COR-L47 (cell line): Measurements from ENCODE around the gene LEFTY2.
"Not testable (repeated sequence)": the region's sequence is repeated elsewhere in the genome, so short reads cannot be mapped to it uniquely, and the experiment has no call there.

Experiments
- DNase-seq: peaks from one replicate; lab custom pipeline; 2025; lab: John Stamatoyannopoulos, UW

The LEFTY2 gene

DNA sequence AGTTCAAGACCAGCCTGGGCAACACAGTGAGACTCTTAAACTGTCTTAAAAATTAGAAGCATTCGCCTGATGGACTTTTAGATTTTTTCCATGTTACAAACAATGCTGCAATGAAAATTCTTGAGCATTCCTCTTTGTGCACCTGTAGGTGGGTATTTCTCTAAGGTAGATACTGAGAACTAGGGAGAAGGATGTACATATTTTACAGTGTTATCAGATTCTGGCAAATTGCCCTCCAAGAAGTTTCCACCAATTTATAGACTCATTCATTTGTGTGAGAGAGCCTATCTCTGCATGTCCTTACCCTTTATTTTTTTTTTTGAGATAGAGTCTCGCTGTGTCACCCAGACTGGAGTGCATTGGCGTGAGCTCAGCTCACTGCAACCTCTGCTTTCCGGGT lies 12.3 kb upstream of the LEFTY2 start:
- DNase-seq, result no peak

DNA sequence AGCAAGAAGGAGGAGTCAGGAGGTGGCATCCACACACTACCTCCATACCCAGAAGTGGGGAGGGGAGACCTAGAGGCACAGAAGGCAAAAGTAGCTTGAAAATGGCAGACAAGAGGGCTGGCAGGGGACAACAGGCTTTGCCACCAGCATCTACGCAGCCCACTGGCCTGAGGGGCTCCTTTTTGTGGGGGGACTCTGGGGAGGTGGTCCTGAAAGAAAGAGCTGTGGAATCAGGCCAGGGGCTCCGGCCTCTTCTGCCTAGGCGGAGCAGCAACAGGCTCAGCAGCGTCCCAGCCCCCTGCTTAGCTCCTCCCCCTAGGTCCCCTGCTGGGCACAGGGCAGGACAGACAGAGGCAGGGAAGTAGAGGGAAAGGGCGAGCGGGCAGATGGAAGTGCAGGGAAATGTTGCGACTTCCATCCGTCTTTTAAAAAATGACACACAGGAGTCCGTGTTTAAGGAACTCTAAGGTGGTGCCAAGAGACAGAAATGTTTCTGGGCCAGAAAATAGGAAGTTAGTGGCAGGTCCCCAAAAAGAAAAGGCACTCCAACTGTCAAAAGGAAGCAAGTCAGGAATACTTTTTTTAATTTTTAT lies 10.0 kb upstream of the LEFTY2 start:
- DNase-seq, result no peak

DNA sequence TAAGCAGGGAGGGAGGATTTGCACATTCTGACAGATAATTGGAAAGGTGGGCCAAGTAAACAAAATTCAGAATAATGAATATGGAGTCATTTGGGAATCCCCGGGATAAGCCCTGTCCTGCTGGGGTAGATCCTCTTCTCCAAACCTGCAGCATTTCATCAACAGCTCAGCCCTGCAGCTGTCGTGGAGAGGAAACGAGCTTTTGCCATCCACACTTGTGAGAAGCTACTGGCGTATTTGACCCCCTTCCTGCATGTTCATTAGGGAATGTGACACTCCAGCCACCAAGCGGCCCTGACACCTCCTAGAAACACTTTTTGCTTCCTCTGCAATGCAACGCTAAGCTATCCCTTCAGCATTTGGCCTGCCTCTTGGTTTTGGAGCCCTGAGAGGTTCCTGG lies 8.0 kb upstream of the LEFTY2 start:
- no peak for DNase-seq

DNA sequence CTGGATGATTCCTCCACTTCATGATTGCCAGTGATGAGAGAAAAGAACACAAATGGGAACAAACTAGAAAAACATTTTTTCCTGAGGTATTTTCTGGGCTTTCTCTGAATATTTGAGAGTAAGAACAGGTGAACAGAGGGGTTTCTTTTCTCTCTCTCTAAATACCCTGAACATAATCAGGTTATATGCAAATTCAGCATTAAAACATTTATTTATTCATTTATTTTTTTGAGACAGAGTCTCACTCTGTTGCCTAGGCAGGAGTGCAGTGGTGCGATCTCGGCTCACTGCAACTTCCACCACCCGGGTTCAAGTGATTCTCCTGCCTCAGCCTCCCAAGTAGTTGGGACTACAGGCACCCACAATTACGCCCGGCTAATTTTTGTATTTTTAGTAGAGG lies 5.8 kb upstream of the LEFTY2 start:
- DNase-seq, result no peak

DNA sequence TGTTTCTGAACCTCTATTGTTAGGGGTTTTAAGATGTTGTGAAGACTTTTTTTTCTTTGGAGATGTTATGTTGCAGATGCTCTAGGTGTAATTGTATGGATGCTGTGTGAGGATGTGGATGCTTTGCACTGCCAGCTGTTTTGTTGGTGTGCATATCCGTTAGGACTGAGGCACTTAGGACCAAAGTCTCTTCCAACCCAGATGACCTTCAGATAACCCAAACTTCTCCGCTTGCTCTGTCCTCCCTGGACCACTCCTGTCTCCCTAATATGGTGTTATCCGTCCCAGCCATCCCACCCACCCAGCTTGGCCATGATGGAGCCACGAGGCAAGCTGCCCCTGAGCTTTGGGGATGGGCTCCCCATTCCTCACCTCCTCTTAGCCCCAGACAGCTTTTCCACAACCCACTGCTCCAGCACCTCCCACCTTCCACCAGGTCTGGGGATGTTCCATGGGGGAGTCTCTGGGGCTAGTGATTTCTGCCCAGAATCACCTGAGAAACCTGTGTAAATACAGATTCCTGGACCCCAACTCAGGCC lies 5.1 kb upstream of the LEFTY2 start:
- no peak for DNase-seq

DNA sequence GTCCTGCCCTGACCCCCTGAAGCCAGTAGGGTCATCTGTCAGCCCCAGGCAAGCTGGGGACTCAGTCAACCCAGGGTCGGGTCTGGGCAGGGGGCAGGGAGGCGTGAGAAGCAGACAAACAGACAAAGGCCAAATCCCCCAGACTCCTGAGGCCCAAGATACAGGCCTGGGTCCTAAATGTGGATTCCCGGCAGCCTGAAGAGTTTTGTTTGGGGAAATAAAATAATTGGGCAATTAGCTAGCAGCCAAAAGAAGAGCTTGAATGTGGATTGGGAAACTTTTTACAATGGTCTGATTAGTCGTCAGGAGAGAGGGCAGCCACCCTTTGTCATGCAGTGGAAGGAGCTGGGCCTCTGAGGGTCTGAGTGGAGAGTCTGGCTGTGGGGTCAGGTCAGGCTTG lies 4.5 kb upstream of the LEFTY2 start:
- DNase-seq, result no peak

DNA sequence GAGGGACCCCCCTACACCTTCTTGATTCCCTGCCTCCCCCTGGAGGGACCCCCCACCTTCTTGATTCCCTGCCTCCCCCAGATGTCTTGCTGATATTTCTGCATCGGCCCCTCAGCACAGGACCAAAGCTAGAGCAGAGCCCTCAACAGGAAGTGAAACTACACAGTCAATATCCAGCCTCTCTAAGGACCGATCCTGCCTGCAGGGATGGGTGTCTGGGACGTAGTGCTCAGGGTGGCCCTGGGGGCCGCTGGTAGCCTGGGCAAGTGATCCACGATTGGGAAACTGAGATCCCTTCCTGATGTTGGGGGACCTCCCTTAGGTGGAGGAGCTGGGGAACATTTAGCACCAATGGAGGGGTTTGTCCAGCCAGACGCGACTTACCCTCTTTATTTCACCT lies 3.9 kb upstream of the LEFTY2 start:
- DNase-seq, result no peak

DNA sequence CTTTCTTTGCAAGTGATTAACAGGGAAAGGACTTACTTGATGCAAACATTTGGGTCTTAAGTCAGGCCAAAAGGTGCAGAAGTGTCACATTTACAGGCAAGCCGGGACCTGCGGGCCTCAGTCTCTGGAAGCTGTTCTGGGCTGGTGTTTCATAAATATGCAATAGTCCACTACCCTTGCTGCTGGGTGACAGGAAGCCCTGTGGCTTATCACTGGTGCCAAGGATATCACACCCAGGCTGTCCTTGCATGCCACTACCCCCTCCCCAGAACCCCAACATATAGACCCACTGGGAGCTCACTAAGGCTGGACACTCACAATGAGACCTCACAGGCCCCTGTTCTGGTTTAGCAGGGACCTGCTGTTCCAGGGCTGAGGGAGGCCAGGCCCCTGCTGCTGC lies 3.4 kb upstream of the LEFTY2 start:
- DNase-seq, result no peak

DNA sequence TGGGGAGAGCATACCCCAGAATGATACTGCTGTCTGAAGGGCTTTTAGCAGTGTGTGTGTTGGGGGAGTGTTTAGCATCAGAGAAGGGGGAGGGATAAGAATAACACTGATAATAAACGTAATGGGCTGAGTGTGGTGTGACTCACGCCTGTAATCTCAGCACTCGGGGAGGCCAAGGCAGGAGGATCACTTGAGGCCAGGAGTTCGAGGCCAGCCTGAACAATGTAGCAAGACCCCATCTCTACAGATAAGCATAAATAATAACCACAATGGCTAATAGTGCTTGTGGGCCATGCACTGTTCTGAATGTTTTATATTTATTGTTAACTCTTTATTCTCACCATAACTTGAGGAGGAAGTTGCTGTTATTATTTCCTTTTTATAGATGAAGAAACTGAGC lies 2.6 kb upstream of the LEFTY2 start:
- DNase-seq, result no peak

DNA sequence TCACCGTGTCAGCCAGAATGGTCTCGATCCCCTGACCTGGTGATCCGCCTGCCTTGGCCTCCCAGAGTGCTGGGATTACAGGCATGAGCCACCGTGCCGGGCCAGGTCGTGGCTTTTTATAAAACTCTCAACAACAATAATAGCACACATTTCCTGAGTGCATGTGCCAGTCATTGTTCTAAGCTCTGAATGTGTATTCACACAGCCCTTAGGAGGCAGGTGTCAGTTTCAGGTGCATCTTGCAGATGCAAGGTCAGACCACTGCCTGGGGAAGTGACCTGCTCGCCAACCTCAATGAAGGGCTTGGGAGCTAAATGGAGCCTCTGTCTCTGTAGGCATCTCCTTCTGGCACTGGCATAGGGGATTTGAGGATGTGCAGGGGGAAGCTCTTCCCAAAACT lies 1.6 kb upstream of the LEFTY2 start:
- no peak for DNase-seq

DNA sequence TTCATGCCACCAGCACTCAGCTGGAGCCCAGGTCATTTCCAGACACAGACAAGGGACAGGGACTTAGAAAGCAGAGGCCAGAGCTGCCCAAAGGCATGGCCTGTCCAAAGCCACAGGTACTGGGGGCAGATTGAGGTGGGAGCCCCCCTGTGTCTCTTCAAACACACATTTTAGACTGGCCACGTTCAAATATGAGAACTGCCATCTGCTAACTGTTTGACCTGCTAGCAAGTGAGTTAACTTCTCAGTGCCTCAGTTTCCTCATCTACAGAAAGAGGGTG lies 862 bp upstream of the LEFTY2 start:
- no peak for DNase-seq

DNA sequence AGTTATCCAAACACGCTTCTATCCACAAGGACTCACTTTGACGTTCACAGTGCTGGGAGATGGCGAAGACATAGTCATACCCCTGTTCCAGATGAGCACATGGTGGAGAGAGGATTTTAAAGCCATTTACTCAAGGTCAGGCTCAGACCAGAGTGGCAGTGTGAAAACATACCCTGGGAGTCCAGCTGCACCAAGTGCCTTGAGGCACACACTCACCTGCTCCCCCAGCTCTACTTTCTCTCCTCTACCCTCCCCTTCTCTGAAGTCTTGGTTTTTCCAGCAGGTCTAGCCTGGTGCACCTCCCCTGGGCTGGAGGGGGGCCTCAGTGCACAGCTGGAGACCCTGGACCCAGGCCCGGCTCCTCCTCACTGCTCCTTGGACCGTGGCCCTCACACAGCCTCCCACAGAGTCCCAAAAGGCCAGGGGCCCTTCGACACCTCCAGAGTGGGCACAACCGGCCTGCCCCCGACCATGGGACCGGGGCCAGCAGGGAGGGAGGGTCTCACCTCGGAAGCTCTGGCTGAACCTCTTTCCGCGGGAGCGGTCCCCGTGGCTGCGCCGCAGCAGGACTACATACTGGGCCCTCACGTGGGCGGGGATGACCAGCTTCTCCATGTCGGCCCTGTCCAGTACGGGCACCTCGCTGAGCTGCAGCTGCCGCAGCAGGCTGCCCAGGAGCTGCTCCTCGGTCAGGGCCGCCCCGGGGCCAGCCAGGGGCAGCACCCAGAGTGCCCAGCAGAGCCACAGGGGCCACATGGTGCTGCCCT lies 452 bp downstream of the LEFTY2 start:
- DNase-seq, result no peak

DNA sequence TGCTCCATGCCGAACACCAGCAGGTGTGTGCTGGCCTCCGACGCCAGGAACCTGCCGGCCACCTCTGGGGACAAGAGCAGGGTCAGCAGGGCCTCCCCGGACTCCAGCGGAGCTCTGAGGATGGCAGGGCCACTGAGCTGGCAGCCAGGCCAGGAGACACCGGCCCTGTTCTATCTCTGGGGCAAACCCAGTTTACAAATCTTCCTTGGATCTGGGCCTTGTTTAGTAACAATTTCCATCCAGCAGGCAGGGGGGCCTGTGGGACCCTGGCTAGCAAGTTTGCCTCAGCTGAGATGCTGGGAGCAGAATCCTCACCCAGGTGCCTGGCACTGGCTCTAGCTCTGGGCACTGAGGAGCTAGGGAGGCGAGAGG lies 1.1 kb downstream of the LEFTY2 start:
- DNase-seq, result not testable (repeated sequence)

DNA sequence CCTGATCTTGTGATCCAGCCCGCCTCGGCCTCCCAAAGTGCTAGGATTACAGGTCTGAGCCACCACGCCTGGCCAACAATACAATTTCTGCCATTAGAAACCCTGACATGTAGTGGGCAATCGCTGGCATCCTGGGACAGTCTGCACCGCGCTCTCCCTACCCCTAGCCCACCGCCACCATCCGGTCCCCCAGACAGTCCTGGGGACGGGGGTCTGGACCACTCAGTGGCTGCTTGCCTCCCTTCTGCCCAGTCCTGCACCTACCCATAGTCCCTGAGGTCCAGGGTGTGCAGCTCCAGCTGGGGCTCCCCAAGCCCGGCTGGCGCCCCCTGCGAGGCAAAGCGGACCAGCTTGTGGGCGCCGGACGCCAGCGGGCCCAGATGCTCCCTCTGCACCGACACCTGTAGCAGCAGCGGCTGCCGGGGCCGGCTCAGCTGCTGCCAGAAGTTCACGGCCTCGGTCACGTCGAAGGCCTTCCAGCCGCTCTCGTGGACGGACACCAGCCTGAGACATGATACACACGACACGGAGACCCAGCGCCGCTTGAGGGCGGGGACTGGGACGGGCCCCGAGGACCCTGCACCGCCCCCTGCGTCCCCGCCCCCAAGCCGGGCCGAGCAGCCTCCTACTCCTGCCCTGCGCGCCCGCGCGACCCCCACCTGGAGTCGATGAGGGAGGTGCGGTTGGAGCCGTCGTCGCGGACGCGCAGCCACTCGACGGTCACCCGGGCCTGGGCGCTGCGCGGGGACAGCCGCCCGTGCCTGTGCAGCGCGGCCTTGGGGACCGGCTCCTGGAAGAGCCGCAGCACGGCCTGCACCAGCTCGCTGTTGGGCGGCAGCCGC lies 1.7 kb downstream of the LEFTY2 start:
- not testable (repeated sequence) for DNase-seq

DNA sequence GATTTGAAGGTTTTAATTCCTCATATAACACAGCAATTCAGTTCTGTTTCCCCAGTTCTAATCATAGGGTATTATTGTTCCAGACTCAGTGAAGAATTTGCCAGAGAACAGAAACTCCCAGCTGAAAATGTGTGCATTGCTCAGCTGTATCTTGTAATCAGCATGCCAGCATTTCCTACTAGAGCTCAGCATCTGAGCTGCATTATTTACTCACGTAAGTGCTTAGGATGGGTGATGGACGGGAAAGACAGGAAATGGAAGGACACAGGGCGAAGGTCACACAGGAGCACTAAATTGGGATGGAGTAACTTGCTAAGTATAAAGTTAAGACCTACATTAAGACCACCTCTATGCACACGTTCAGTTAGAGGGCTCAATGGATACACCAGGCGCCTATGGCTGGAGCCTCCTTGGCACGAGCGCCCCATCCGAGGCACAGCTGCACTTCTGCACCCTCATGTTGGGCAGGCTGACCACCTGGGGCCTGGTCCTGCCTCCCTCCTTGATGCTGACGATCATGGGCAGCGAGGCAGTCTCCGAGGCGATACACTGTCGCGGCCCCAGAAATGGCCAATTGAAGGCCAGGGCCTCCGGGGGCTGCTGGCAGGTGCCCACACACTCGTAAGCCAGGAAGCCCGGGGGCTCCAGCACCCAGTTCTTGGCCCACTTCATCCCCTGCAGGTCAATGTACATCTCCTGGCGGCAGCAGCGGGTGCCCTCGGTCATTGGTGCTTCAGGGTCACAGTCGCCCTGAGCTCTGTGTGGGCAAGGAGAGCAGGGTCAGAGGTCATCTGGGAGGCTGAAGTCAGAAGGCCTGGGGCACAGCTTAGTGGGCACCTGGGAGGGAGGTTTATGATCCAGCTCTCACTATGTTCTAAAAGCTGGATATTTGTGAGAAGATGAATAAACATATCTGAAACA lies 3.7 kb downstream of the LEFTY2 start:
- DNase-seq, result no peak

DNA sequence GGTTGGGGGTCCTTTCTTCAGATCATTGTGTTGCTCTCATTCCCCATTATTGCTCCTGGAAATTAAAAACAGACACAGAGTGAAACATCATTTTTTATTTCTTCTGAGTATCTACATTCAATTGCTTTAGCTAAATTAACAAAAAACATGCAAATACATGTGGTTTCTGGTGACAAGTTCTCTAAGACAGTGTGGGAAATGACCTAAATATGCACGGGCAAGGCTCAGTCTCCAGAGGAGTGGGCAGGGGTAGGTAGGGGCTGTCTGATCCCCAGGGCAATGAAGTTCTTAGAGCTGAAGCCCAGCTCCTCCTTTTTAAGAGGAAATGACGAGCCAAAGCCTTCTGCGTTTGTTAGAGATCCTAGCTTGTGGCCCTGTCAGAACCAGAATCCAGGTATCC lies 4.5 kb downstream of the LEFTY2 start:
- no peak for DNase-seq

DNA sequence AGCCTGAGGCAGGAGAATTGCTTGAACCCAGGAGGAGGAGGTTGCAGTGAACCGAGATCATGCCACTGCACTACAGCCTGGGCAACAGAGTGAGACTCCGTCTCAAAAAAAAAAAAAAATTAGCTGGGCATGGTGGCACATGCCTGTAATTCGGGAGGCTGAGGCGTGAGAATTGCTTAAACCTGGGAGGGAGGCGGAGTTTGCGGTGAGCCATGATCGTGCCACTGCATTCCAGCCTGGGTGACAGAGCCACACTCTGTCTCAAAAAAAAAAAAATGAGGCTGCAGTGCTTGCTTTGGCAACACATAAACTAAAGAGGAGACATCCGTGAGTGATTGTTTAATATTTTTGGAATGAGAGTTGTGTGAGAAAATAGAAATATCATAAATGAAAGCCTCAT lies 4.9 kb downstream of the LEFTY2 start:
- DNase-seq, result not testable (repeated sequence)

DNA sequence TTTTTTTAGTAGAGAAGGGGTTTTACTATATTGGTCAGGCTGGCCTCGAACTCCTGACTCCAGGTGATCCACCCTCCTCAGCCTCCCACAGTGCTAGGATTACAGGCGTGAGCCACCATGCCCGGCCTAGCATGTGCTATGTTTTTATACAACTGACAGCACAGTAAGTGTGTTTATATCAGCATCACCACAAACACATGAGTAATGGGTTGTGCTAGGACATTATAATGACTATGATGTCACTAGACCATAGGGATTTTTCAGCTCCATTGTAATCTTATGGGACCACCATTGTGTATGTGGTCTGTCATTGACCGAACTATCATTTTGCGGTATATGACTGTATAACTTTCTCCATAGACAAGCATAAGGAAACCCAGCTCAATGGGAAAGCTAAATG lies 6.3 kb downstream of the LEFTY2 start:
- DNase-seq, result no peak

DNA sequence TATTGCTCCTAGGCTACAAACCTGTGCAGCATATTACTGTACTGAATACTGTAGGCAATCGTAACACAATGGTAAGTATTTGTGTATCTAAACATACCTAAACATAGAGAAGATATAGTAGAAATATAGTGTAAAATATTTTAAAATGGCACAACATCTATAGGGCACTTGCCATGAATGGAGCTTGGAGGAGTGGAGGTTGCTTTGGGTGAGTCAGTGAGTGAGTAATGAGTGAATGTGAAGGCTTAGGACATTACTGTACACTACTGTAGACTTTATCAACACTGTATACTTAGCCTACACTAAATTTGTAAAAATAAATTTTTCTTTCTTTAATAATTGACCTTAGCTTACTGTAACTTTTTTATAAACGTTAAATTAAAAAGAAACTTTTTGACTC lies 7.9 kb downstream of the LEFTY2 start:
- no peak for DNase-seq

DNA sequence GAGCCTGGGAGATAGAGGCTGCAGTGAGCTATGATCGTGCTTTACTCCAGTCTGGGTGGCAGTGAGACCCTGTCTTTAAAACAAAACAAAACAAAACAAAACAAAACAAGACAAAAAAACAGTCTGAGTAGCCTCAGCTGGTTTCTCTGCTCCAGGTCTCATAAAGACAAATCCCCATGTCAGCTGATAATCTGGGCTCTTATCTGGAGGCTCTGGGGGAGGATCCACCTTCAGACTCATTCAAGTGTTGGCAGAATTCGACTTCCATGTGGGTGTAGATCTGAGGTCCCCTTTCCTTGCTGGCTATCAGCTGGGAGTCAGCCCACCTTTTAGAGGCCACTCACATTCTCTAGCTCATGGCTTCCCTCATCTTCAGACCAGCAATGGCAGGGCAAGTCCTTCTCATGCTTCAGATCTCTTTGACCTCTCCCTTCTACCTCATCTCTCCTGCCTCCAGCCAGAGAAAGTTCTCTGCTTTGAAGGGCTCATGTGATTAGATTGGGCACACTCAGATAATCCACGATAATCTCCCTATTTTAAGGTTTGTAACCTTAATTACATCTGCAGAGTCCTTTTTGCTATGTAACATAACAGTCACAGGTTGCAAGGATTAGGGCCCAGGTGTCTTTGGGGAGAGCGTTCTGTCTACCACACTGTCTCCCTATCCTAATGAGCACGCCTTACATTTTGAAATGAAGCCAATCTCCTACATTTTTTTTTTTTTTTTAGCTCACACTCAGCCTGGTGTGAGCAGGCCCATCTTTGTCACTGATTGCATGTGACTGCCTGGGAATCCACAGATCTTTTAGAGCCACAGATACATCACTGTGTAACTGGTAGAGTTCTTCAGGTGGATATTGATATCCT lies 9.5 kb downstream of the LEFTY2 start:
- DNase-seq, result no peak

DNA sequence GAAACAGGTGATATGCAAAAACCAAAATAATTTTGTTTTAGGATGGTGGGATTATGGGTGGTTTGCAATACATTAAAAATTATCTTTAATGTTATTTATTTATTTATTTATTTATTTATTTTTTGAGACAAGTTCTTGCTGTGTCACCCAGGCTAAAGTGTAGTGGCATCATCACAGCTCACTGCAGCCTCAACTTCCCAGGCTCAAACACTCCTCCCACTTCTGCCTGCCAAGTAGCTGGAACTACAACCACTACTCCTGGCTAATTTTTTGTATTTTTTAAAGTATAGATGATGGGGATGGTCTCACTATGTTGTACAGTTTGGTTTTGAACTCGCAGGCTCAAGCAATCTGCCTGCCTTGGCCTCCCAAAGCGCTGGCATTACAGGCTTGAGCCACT lies 10.5 kb downstream of the LEFTY2 start:
- no peak for DNase-seq
